LNCAP (cell line): ENCODE measurements around the gene DGAT2.
A peak's percentile ranks its signal among the peaks of the same experiment; 100 is the strongest.

ENCODE experiments used
- CTCF ChIP-seq: fragments of 450-650 bp; IDR thresholded peaks from 2 replicates; pipeline ENCODE4 v1.5.1; 2017; ENCODE audit warnings: mild to moderate bottlenecking

The DGAT2 gene, protein sequence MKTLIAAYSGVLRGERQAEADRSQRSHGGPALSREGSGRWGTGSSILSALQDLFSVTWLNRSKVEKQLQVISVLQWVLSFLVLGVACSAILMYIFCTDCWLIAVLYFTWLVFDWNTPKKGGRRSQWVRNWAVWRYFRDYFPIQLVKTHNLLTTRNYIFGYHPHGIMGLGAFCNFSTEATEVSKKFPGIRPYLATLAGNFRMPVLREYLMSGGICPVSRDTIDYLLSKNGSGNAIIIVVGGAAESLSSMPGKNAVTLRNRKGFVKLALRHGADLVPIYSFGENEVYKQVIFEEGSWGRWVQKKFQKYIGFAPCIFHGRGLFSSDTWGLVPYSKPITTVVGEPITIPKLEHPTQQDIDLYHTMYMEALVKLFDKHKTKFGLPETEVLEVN

GRCh38 chr11:75768112-75768908 lies at the start of gene DGAT2:
Gene DGAT2 (plus strand): TSS chr11:75768778. CDS start chr11:75768992, 214 bp downstream.
- TF ChIP-seq CTCF = peak; percentile 21; the same call in 1 of the 2 replicates

GRCh38 chr11:75719340-75720239 lies 49.0 kb upstream of the DGAT2 start:
- no peak for TF ChIP-seq CTCF

- no peak for TF ChIP-seq CTCF
Observed at GRCh38 chr11:75720639-75721038, 47.9 kb upstream of the DGAT2 start.

GRCh38 chr11:75721852-75722668 lies 46.5 kb upstream of the DGAT2 start:
- TF ChIP-seq CTCF = no peak

DNA sequence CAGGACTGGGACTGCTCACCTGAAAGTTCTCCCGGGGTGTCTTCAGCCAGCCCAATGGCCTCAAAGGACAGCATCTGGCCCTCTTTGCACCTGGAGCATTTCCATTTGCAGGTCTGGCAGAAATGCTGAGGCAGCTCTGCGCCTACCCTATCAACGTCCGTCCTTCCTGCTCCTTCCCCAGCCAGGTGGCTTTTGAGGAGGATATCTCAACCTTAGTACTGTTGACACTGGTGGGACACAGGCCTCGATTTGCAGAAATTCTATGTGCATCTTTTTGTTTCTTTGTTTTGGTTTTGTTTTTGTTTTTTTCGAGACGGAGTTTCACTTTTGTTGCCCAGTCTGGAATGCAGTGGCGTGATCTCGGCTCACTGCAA lies 45.9 kb upstream of the DGAT2 start:
- TF ChIP-seq CTCF = no peak

DNA sequence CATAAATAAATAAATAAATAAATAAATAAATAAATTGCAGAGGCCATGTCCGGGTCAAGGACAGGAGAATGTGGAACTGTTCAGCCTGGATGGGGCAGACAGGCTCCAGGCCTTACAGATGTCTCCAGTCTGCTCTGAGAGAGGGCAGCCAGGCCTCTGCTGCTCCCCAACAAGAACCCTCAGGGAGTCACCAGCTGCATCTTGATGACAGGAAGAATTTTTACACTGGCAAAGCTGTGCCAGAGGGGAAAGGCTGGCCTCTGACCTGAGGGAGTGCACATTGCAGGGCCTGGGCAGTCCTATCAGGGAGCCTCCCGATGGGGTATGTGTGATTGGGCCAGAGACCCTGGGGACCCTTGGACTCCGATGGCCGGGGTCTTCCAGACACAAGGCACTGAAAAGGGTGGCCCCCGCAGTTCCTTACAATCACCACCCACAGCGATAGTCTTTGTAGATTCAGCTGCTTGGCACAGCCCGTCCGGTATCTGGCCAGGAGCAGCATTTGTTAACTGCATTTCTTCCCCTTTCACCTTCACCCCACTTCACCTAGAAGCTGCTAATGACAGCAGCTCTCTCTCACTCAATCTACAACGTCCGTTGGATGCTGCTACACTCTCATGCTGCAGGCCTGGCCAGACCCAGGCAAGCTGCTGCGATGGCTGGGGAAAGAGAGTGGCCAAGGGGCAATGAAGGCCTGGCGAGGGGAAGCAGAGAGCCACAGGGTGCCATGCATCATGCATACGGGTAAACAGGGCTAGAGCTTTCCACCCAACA lies 42.8 kb upstream of the DGAT2 start:
- no peak for TF ChIP-seq CTCF
